Mononuclear cell (primary cell): ENCODE measurements around the gene FOCAD. TPM values are rescaled to one million over a fixed set of nuclear protein-coding genes. Genes with fewer than 3 reads are reported as not detected.

Experiments
- H3K27me3 ChIP-seq: 2 replicates; pipeline ENCODE4 v1.6.0; 2011; ENCODE audit warnings: low read length, control low read depth; ENCODE audit not compliant: insufficient read depth
- H3K4me1 ChIP-seq: 2 replicates; pipeline ENCODE4 v1.5.1; 2011; ENCODE audit warnings: mild to moderate bottlenecking, low read length, control low read depth; ENCODE audit not compliant: insufficient read depth
- H3K4me3 ChIP-seq: 2 replicates; pipeline ENCODE4 v1.5.1; 2011; ENCODE audit warnings: mild to moderate bottlenecking, low read length, moderate library complexity
- H3K9me3 ChIP-seq: 2 replicates; pipeline ENCODE4 v1.5.1; 2011; ENCODE audit warnings: low read depth, mild to moderate bottlenecking, control low read depth, low read length
- total RNA-seq: library from RNA; depleted of rRNA; stranded (reverse); fragments of >200 nt; gene quantifications from one replicate; pipeline ENCODE4 v1.2.3, GENCODE V29; 2012

The FOCAD gene
- total RNA-seq, 1 donor: 19.0 TPM

DNA sequence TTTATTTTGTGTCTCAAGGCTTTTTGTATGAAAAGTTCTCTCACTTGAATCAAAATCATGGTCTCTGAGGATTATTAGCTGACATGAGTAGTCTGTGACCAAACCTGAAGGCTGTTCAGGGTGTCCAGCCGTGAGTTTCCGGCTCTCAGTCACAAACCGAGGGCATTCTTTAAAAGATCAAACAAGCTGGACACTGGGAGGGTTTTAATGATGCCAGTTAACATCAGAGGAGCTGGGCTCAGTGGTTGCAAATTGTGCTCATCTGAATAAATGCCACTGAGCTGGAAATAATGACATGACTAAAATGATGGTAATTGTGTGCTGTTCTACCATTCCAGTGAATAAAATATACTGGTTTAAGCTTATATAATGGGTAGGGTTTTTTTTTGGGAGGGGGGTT is 153.1 kb downstream of the FOCAD start:
- Histone ChIP-seq H3K4me1 (no peaks in the 10 kb centered on the region), H3K27me3 (no peaks in the 10 kb centered on the region), H3K4me3 (no peak overlapping the region), H3K9me3 (peaks cover 14% of the 10 kb centered on the region)

DNA sequence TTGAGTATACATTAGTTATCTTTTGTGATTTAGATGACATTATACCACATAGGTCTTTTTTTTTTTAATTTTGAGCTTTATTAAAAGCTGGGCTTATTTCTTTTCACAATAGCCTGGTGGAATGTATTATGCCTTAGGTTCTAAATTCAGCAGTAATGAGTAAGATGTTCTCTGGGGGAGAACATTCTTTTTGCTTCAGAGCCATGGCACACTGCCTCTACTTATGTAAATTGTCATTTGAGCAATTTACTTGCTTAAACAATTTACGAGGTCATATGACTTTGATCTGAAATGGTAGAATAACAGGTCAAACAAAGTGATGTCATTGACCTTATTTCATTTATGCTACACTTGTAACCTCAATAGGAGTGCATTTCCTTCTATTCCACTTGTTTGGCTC is 154.2 kb downstream of the FOCAD start:
- Histone ChIP-seq H3K4me3 (no peak overlapping the region), H3K4me1 (no peaks in the 10 kb centered on the region), H3K27me3 (no peaks in the 10 kb centered on the region), H3K9me3 (peaks cover 18% of the 10 kb centered on the region)

DNA sequence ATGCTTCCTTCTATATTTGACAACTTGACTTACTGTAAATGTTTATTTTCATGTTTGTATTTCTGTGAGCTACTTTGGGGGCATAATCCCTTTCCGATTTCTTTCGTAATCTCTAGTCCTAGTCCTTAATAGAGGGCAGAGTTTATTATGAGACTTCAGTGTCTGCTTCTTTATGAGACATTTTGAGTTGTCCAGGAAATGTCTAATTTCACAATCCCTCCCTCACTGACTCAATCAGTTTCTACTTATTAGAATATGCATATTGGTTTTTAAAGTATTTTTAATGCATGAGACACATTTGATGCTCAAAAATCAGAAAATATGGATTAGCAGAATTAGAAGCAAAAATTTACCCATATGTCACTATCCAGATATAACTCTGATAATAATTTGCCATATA is 160.9 kb downstream of the FOCAD start:
- no peaks in the 10 kb centered on the region for H3K27me3 ChIP-seq
- no peak overlapping the region for H3K4me3 ChIP-seq
- no peaks in the 10 kb centered on the region for H3K4me1 ChIP-seq
- H3K9me3 ChIP-seq: peaks cover 18% of the 10 kb centered on the region

DNA sequence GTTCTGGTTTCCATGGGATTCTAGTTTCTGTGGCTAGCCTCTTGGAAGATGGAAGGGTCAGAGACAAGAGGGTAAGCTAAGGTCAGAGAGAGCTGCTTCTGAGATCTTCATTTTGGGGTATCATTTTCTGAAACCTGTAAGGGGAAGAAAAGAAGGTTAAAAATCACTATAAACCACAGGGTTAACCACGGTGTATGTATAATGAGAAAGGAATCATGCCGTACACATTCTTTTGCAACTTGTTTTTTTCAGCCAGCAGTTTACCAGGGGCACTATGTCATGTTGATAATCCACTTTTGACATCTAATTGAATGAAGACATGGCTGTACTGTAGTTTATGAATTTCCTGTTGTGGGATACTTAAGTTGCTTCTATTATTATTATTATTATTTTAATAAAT is 164.4 kb downstream of the FOCAD start:
- Histone ChIP-seq H3K4me1 (no peaks in the 10 kb centered on the region), H3K27me3 (no peaks in the 10 kb centered on the region), H3K9me3 (no peaks in the 10 kb centered on the region), H3K4me3 (no peak overlapping the region)

DNA sequence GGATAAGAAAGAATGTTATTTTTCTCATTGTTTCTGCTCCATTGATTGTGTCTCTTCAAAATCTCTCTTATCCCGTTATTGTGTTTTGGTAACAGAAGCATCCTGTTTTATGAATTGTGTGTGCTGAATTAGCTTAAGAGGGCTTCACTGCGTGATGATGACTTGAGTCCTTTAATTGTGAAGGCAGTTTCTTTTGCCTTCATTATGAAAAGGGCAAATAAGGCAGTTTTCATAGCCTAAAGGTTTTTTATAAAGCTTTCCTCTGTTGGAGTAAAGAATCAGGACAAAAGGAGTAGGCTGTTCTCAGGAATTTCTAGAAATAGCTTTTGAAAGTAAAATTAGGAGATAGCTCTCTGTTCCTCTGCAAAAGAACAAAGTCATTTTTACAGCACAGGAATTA is 169.8 kb downstream of the FOCAD start:
- Histone ChIP-seq H3K27me3 (no peaks in the 10 kb centered on the region), H3K9me3 (no peaks in the 10 kb centered on the region), H3K4me3 (no peak overlapping the region), H3K4me1 (no peaks in the 10 kb centered on the region)

DNA sequence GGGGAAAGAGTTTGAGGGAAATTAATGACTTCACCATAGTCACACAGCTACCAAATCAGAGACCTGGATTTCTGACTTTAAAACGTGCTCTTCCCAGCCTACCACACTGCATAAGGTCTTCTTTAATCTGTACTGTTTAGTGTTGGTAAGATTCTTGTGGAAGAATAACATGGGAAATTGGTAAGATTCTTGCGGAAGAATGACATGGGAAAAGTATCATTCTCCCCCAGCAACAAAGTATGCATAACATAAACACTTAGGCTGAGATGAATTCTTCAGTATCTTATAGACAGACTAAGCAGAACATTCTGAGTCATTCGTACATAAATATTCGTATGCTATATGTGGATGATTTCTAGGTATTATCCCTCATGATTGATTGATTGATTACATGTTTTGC is 170.4 kb downstream of the FOCAD start:
- H3K4me3 ChIP-seq: no peak overlapping the region
- no peaks in the 10 kb centered on the region for H3K9me3 ChIP-seq
- H3K4me1 ChIP-seq: no peaks in the 10 kb centered on the region
- H3K27me3 ChIP-seq: no peaks in the 10 kb centered on the region

DNA sequence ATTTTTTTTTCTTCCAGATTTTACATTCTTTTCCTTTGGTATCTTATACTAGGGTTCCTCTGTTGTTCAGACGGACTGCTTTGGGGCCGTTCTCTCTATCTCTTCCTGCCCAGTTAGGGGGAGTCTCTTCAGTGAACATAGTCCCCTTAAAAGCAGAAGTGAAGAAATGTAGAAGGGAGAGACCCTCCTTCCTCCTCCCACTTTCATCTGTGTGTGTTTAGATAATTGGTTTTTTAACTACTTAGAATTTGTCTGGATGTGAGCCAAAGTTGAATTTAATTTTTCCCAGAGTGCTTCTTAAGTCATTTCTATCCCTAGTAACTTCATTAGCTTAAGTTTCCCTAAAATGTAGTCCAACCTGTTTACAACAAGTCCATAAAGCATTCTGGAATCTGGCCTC is 179.9 kb downstream of the FOCAD start:
- no peaks in the 10 kb centered on the region for H3K9me3 ChIP-seq
- H3K4me1 ChIP-seq: no peaks in the 10 kb centered on the region
- no peak overlapping the region for H3K4me3 ChIP-seq
- no peaks in the 10 kb centered on the region for H3K27me3 ChIP-seq

DNA sequence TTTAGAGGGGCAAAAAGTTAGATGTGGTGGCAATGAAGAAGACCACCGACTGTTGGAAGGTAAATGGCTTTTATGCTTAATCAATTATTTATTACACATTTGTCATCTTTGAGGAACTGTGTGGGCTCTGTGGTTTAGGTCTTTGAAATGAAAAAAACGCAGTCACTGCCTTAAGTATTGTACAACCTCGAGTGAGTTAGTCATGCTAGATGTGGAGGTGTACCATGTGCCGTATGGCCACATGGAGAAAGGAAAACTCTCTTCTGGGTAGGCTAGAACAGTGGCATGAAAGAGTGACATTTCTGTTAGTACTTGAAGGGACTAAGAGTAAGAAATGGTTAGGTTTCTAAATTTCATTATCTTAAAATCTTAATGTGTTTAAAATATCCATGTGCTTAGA is 181.3 kb downstream of the FOCAD start:
- no peak overlapping the region for H3K4me3 ChIP-seq
- no peaks in the 10 kb centered on the region for H3K9me3 ChIP-seq
- H3K27me3 ChIP-seq: no peaks in the 10 kb centered on the region
- no peaks in the 10 kb centered on the region for H3K4me1 ChIP-seq

DNA sequence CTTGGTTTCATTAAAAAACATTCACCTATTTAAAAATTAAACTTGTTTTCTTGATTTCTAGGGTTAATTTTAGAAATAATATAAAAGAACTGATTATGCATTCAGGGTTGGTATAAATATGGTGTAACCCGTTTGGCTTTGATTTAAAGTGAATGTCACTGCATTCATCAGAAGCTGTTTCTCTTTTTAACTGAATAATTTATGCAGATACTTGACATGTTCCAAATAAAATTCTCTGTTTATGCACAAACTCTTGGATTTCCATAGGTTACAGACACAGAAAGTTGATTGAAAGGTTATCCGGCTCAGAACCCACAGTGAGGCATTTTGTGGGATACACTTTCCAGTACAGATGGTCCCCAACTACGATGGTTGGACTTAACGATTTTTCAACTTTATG is 186.1 kb downstream of the FOCAD start:
- no peaks in the 10 kb centered on the region for H3K27me3 ChIP-seq
- no peak overlapping the region for H3K4me3 ChIP-seq
- peaks cover 9% of the 10 kb centered on the region for H3K4me1 ChIP-seq
- H3K9me3 ChIP-seq: no peaks in the 10 kb centered on the region

DNA sequence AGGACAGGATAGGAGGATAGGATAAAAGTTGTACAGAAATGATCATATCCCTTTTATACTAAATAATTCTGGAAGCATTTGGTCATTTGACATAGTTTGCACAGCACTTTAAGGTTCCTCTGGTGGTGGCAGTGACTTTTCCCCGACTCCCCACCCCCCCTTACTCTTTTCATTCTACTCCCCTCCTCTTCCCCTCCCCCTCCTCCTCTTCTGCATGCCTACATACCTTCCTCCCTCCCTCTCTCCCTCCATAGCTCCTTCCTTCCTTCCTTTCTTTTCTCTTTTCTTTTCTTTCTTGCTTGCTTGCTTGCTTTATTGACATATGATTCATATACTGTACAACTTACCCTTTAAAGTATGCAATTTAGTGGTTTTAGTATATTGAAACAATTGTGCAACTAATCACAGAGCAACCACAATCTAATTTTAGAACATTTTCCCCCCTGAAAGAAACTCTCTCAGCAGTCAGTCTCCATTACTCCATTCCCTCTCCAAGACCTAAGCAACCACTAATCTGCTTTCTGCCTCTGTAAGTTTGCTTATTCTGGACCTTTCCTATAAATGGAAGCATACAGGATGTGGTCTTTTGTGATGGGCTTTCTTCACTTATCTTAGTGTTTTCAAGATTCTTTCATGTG is 188.4 kb downstream of the FOCAD start:
- Histone ChIP-seq H3K9me3 (no peaks in the 10 kb centered on the region), H3K27me3 (no peaks in the 10 kb centered on the region), H3K4me3 (no peak overlapping the region), H3K4me1 (peaks cover 9% of the 10 kb centered on the region)

DNA sequence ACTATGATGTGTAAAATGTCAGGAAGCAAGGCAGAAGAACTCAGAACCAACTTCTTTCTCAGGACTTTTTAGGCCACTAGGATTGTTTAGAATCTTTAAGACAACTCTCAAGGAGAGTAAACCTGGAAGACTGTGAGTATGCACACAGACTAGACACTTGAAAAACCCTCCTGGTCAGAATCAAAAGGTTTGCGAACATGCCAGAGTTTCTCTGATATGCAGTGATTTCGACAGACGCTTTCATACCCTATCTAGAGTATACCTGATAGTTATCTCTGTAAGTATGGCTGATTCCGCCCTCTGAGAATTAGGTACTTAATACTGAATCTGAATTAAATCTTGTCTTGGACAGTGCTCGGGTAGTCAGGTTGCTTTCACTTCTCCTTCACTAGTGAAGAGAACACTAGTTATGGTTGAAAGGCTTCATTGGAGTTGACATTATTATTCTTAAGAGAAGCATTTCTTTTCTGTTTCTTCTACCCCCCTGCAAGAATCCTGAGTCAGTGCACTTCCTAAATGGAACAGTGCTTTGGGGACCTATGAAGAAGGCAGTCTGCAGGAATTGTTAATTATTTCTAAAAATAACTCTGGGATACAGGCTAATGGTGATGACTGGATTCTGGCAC is 189.3 kb downstream of the FOCAD start:
- Histone ChIP-seq H3K9me3 (no peaks in the 10 kb centered on the region), H3K4me1 (peaks cover 9% of the 10 kb centered on the region), H3K27me3 (no peaks in the 10 kb centered on the region), H3K4me3 (no peak overlapping the region)

DNA sequence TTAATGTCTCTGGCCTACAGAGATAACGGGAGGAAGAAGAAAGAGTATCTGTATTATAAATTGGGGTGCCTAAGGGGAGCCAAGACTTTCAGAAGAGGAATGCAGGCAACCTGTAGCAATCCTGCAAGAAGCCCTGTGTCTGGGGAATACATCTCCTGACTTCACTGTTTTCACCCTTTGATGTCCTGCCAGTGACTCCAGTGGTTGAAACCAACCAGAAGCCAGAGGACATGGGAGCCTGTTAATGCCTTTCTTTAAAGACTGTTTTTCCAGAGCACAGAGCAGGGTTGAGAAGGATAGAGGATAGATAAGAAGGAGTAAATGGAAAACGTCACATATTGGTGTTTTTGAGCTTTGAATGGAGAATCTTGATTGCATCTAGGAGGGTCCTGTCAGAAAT is 196.2 kb downstream of the FOCAD start:
- H3K9me3 ChIP-seq: no peaks in the 10 kb centered on the region
- no peaks in the 10 kb centered on the region for H3K4me1 ChIP-seq
- no peaks in the 10 kb centered on the region for H3K27me3 ChIP-seq
- no peak overlapping the region for H3K4me3 ChIP-seq

DNA sequence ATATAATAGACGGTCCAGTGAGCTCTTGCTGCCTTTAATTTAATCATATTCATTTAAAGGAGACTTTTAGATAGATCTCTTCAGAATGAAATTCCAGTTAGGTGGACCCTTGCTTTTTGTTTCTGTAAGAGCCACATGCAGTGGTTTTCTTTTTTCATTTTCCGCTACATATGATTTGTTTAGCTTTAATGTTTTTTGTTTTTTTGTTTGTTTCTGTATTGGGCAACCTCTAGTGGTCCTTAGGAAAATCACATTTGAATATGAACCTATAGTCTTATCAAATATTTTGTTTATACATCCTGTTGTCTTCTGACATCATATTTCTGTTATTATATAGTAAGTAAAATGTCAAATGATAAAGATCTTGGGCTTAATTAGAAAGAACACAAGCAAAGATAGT is 196.6 kb downstream of the FOCAD start:
- Histone ChIP-seq H3K27me3 (no peaks in the 10 kb centered on the region), H3K4me3 (no peak overlapping the region), H3K4me1 (no peaks in the 10 kb centered on the region), H3K9me3 (no peaks in the 10 kb centered on the region)

DNA sequence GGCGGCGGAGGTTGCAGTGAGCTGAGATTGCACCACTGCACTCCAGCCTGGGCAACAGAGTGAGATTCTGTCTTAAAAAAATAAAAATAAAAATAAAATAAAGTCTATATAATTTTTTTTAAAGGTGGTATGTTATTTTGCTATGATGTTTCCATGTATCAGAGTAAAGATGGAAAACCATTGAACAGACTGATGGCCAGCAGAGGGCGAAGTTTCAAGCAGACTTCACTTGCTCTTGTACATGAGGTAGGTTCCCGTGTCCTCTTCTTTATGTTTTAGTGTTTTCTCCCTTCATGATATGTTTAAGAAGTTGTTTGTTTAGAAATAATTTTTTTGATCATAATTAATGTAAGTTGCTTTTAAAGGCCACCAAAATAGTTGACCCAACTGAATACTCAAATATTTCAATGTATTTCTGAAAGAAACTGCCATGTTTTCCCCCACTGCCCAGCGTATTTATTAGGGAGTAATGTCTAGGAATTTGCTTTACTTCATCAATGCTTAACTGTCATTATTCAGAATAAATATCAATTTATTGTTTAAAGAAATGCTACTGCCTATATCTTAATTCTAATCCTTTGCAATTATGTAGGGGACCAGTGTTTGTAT is 201.0 kb downstream of the FOCAD start:
- H3K4me1 ChIP-seq: no peaks in the 10 kb centered on the region

DNA sequence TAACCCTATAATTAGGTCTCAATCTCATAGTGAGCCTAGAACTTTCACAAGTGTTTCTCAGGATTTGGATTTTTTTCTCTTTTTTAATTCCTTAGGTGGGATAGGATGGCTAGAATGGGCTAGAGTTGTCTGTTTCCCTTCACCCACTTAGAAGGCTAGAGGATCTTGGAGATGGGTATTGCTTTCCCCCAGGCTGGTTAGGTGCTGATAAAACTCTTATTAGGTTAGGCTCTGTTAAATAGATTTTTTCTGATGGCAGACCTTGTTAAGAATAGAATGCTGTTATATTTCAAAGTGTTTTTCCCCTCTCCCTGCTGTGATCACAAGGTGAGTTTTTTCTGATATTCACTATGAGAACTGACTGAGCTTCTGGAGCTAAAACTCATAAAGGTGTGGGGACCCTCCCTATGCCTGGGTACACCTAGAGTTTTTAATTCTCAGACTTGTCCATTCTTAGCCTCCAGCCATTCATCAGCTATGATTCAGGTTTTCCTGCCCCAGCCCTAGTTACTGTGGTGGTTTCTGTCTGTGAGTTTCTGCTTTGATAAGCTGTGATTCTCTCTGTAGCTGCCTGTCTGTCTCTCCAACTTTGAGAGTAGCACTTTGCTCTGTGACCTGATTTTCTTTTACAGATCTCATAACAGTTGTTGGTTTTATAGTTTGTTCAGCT is 215.0 kb downstream of the FOCAD start:
- Histone ChIP-seq H3K4me3 (no peak overlapping the region), H3K9me3 (no peaks in the 10 kb centered on the region), H3K4me1 (no peaks in the 10 kb centered on the region), H3K27me3 (no peaks in the 10 kb centered on the region)

More for the DNA sequence above, 201.0 kb downstream of the FOCAD start:
- no peaks in the 10 kb centered on the region for H3K27me3 ChIP-seq
- H3K4me3 ChIP-seq: no peak overlapping the region
- H3K9me3 ChIP-seq: no peaks in the 10 kb centered on the region
